Fibroblast of lung (primary cell): ENCODE results near the gene LAMB1.

Experiments used
- EZH2 ChIP-seq: IDR thresholded peaks from 2 replicates; pipeline ENCODE4 v1.5.1; 2012; ENCODE audit warnings: low read length, control low read depth, mild to moderate bottlenecking; ENCODE audit errors: missing control alignments
- TF ChIP-seq, protein P1 (sequence below), 2 donors: IDR thresholded peaks in 1 of 2; conservative IDR thresholded peaks in 1 of 2; 1 replicate in 1 of 2; 2 replicates in 1 of 2; pipeline ENCODE4 v1.5.1; 2011 to 2012; ENCODE audit warnings: low read length in 2 of 2, control low read depth in 1 of 2, inconsistent platforms in 1 of 2, low read depth in 1 of 2, mild to moderate bottlenecking in 1 of 2

DNA sequence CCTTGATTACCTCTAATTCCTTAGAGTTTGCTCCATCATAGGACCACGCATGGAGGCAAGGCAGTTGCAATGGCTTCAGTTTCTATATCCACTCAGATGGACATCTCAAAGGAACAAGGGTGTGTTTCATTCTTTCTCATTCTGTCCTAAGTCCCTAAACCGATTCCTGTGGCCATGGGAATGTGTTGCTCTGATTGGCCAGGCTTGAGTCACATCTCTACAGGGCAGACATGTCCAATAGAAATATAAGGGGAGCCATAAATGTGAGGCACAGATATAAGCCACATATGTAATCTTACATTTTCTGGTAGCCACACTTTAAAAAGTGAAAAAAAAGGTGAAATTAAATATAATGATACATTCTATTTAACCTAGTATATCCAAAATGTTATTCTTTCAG, 128.8 kb downstream of the LAMB1 start:
- TF ChIP-seq, protein P1, sequence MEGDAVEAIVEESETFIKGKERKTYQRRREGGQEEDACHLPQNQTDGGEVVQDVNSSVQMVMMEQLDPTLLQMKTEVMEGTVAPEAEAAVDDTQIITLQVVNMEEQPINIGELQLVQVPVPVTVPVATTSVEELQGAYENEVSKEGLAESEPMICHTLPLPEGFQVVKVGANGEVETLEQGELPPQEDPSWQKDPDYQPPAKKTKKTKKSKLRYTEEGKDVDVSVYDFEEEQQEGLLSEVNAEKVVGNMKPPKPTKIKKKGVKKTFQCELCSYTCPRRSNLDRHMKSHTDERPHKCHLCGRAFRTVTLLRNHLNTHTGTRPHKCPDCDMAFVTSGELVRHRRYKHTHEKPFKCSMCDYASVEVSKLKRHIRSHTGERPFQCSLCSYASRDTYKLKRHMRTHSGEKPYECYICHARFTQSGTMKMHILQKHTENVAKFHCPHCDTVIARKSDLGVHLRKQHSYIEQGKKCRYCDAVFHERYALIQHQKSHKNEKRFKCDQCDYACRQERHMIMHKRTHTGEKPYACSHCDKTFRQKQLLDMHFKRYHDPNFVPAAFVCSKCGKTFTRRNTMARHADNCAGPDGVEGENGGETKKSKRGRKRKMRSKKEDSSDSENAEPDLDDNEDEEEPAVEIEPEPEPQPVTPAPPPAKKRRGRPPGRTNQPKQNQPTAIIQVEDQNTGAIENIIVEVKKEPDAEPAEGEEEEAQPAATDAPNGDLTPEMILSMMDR (conservative IDR thresholded peaks at IDR 0.05 in 1 of 2, IDR thresholded peaks at IDR 0.05 in 1 of 2; ENCODE audit: low read depth in 1 of 2, low read length in 2 of 2), result no peak
- TF ChIP-seq EZH2, result no peak
